RWPE1 (cell line): ENCODE data around the gene ELOVL1.

Experiments used
- CTCF ChIA-PET: fragments of 350-600 bp; sonication (Branson Sonifier 250); formaldehyde crosslinking; extraction: SDS; loops from one replicate; lab custom pipeline; 2021; lab: Yijun Ruan, JAX
- POLR2A ChIA-PET: fragments of 400-600 bp; formaldehyde crosslinking; extraction: SDS; loops from one replicate; lab custom pipeline; 2020; ENCODE audit warnings: antibody characterized with exemption; ENCODE audit not compliant: low non-redundant PET; lab: Yijun Ruan, JAX
- DNase-seq: peaks from one replicate; pipeline ENCODE4 v3.0.0; 2012; ENCODE audit warnings: low spot score
- H3K27ac ChIP-seq: fragments of 450-650 bp; 2 replicates; pipeline ENCODE4 v1.5.1; 2017
- CTCF ChIP-seq: fragments of 450-650 bp; conservative IDR thresholded peaks from 2 replicates; pipeline ENCODE4 v1.5.1; 2017; ENCODE audit warnings: low read depth, mild to moderate bottlenecking

ELOVL1 gene

GRCh38 chr1:43348809-43349593 lies 18.8 kb downstream of the ELOVL1 start:
- POLR2A ChIA-PET, result no interaction called here
- CTCF ChIA-PET, result interaction anchor here (0.7 to 0.9 kb wide), 3 partner anchors 63 to 122 kb away, joined by 3 to 5 read pairs (median 4); partner anchors contain the start of gene C1orf210
- H3K27ac ChIP-seq, result peak overlapping the region; percentile 93
- TF ChIP-seq CTCF, result no peak
- peak; percentile 85 for DNase-seq

- CTCF ChIA-PET, result interaction anchor here (0.7 to 0.9 kb wide), 3 partner anchors 63 to 121 kb away, joined by 3 to 5 read pairs (median 4); partner anchors contain the start of gene C1orf210
- POLR2A ChIA-PET, result no interaction called here
- no peak for TF ChIP-seq CTCF
- DNase-seq, result peak; percentile 41
- H3K27ac ChIP-seq, result peak overlapping the region; percentile 93
Observed at GRCh38 chr1:43348343-43348808, 19.4 kb downstream of the ELOVL1 start.

- TF ChIP-seq CTCF, result no peak
Observed at GRCh38 chr1:43346636-43347035, 21.2 kb downstream of the ELOVL1 start.

GRCh38 chr1:43345120-43345519 lies 22.7 kb downstream of the ELOVL1 start:
- DNase-seq, result no peak
- CTCF ChIA-PET, result no interaction called here
- H3K27ac ChIP-seq, result no peak overlapping the region
- POLR2A ChIA-PET, result no interaction called here
- no peak for TF ChIP-seq CTCF

More at GRCh38 chr1:43346636-43347035, 21.2 kb downstream of the ELOVL1 start:
- no peak for DNase-seq
- ChIA-PET CTCF (no interaction called here), POLR2A (no interaction called here)
- H3K27ac ChIP-seq, result no peak overlapping the region

GRCh38 chr1:43344267-43344850 lies 23.5 kb downstream of the ELOVL1 start:
- H3K27ac ChIP-seq, result no peak overlapping the region
- no peak for DNase-seq
- TF ChIP-seq CTCF, result no peak
- ChIA-PET CTCF (no interaction called here), POLR2A (no interaction called here)

GRCh38 chr1:43340559-43340958 lies 27.3 kb downstream of the ELOVL1 start:
- DNase-seq, result no peak
- H3K27ac ChIP-seq, result no peak overlapping the region
- no peak for TF ChIP-seq CTCF
- CTCF ChIA-PET, result no interaction called here
- POLR2A ChIA-PET, result no interaction called here
